Measurements from ENCODE around the gene STARD3. TPM values are rescaled to one million over a fixed set of nuclear protein-coding genes. Genes with fewer than 3 reads are reported as not detected.

Gene STARD3
- total and polyA plus RNA-seq, 10 donors = 59.5 to 166 (median 100) TPM

GRCh38 chr17:39624313-39624712, 12.6 kb upstream of the STARD3 start:
- no peak overlapping the region for H3K27ac ChIP-seq
- intact Hi-C loops (cut with DNase I; ENCODE audit: low total_unique reads) = loop anchor here (5.0 to 10.0 kb wide), 2 partner anchors 128 to 240 kb away; partner anchors contain the start of genes IKZF3 and ZPBP2
- 80 to 86% (median 83%) methylated on average over 8 of the region's 8 CpGs for WGBS, 5 donors
- TF ChIP-seq POLR2AphosphoS5 (IDR thresholded peaks at IDR 0.05) (no peak), POLR2A (IDR thresholded peaks at IDR 0.05) (no peak), CTCF (IDR thresholded peaks at IDR 0.05 in 8 of 11, conservative IDR thresholded peaks at IDR 0.05 in 3 of 11) (no peak)
- no peaks in the 10 kb centered on the region for H3K9me3 ChIP-seq
- DNase-seq = no peak
- no peak overlapping the region for H3K4me3 ChIP-seq
- H3K4me1 ChIP-seq = peaks cover 0 to 45% (median 32%) of the 10 kb centered on the region in 6 donors
- H3K27me3 ChIP-seq (replicated peaks in 1 of 7) = peaks cover 0 to 67% (median 35%) of the 10 kb centered on the region in 7 donors
- H3K36me3 ChIP-seq = no peaks in the 10 kb centered on the region

- Histone ChIP-seq H3K27me3 (replicated peaks in 1 of 7) (peaks cover 0 to 75% (median 35%) of the 10 kb centered on the region in 7 donors), H3K9me3 (no peaks in the 10 kb centered on the region), H3K36me3 (no peaks in the 10 kb centered on the region), H3K4me3 (no peak overlapping the region), H3K27ac (no peak overlapping the region), H3K4me1 (peaks cover 0 to 55% (median 32%) of the 10 kb centered on the region in 6 donors)
- TF ChIP-seq POLR2A (IDR thresholded peaks at IDR 0.05) (no peak), CTCF (IDR thresholded peaks at IDR 0.05 in 8 of 11, conservative IDR thresholded peaks at IDR 0.05 in 3 of 11) (no peak), POLR2AphosphoS5 (IDR thresholded peaks at IDR 0.05) (no peak)
- DNase-seq = no peak
- intact Hi-C loops (cut with DNase I; ENCODE audit: low total_unique reads) = loop anchor here (10.0 kb wide), 1 partner anchor 240 kb away; the partner anchor contains the start of genes IKZF3 and ZPBP2
- 64 to 87% (median 73%) methylated on average over 4 to 5 of the region's 5 CpGs for WGBS, 5 donors
Observed at GRCh38 chr17:39625198-39625785, 11.7 kb upstream of the STARD3 start.

GRCh38 chr17:39626171-39627046, 10.5 kb upstream of the STARD3 start, which contains the start of gene PPP1R1B:
Gene PPP1R1B (plus strand): TSS chr17:39626952. CDS start chr17:39627393, 441 bp downstream.
- no peak within 1 kb of the TSS for H3K27ac ChIP-seq
- H3K4me3 ChIP-seq = peak within 1 kb of the TSS in 5 of 8 donors; percentile 2 to 55 (median 17)
- TF ChIP-seq POLR2A (IDR thresholded peaks at IDR 0.05) = no peak
- TF ChIP-seq CTCF (IDR thresholded peaks at IDR 0.05 in 8 of 11, conservative IDR thresholded peaks at IDR 0.05 in 3 of 11) = no peak
- TF ChIP-seq POLR2AphosphoS5 (IDR thresholded peaks at IDR 0.05) = no peak
- WGBS, 5 donors = 17 to 22% (median 21%) methylated on average over 29 of the region's 29 CpGs
- H3K36me3 ChIP-seq = no peaks in the 10 kb centered on the region
- H3K27me3 ChIP-seq (replicated peaks in 1 of 7) = peaks cover 0 to 81% (median 35%) of the 10 kb centered on the region in 7 donors
- no peaks in the 10 kb centered on the region for H3K9me3 ChIP-seq
- peak; percentile 63 for DNase-seq
- intact Hi-C loops (cut with DNase I; ENCODE audit: low total_unique reads) = loop anchor here (10.0 kb wide), 1 partner anchor 238 kb away; the partner anchor contains the start of genes IKZF3 and ZPBP2
- peaks cover 0 to 60% (median 32%) of the 10 kb centered on the region in 6 donors for H3K4me1 ChIP-seq

Data from spleen (tissue), 11 donors.